LHCN-M2 (cell line): ENCODE results near the gene CYP2W1. TPM values are rescaled to one million over a fixed set of nuclear protein-coding genes. Genes with fewer than 3 reads are reported as not detected.
A peak's percentile ranks its signal among the peaks of the same experiment; 100 is the strongest.

Source experiments
- DNase-seq: peaks from one replicate; pipeline ENCODE4 v3.0.0-alpha.2; 2012; ENCODE audit warnings: low read depth
- total RNA-seq: library from RNA; depleted of rRNA; stranded (reverse); fragments of >200 nt; gene quantifications from 2 replicates; pipeline ENCODE4 v1.2.3, GENCODE V29; 2014

The CYP2W1 gene
- total RNA-seq, 1 experiment from 2014 or later: not detected

GRCh38 chr7:966291-967069 is 16.5 kb upstream of the CYP2W1 start:
- no peak for DNase-seq

GRCh38 chr7:967361-968082 is 15.5 kb upstream of the CYP2W1 start:
- no peak for DNase-seq

GRCh38 chr7:968205-969105 is 14.5 kb upstream of the CYP2W1 start:
- no peak for DNase-seq

GRCh38 chr7:969403-969802 is 13.6 kb upstream of the CYP2W1 start:
- DNase-seq: no peak

GRCh38 chr7:970744-971143 is 12.2 kb upstream of the CYP2W1 start:
- DNase-seq: no peak

- DNase-seq: no peak
Measured at GRCh38 chr7:972110-972509, 10.9 kb upstream of the CYP2W1 start.

GRCh38 chr7:972676-973309 is 10.2 kb upstream of the CYP2W1 start:
- DNase-seq: no peak

- no peak for DNase-seq
Measured at GRCh38 chr7:973312-973711, 9.7 kb upstream of the CYP2W1 start.

GRCh38 chr7:974172-974571 is 8.8 kb upstream of the CYP2W1 start:
- DNase-seq: no peak

GRCh38 chr7:974820-975681 is 7.9 kb upstream of the CYP2W1 start, which contains the start of gene COX19:
Gene COX19 (minus strand): TSS chr7:975549. CDS start chr7:975509, 40 bp downstream.
- DNase-seq: peak; percentile 86

- no peak for DNase-seq
Measured at GRCh38 chr7:975702-976473, 7.1 kb upstream of the CYP2W1 start.

- DNase-seq: no peak
Measured at GRCh38 chr7:976901-977325, 6.1 kb upstream of the CYP2W1 start.

- DNase-seq: no peak
Measured at GRCh38 chr7:977326-978048, 5.5 kb upstream of the CYP2W1 start.

- DNase-seq: no peak
Measured at GRCh38 chr7:978049-978346, 5.0 kb upstream of the CYP2W1 start.

GRCh38 chr7:978416-979091 is 4.4 kb upstream of the CYP2W1 start:
- DNase-seq: no peak

- no peak for DNase-seq
Measured at GRCh38 chr7:979151-979550, 3.8 kb upstream of the CYP2W1 start.

- peak; percentile 25 for DNase-seq
Measured at GRCh38 chr7:979886-980571, 3.0 kb upstream of the CYP2W1 start.
